Measurements from ENCODE around the gene MED22.

MED22 gene

DNA sequence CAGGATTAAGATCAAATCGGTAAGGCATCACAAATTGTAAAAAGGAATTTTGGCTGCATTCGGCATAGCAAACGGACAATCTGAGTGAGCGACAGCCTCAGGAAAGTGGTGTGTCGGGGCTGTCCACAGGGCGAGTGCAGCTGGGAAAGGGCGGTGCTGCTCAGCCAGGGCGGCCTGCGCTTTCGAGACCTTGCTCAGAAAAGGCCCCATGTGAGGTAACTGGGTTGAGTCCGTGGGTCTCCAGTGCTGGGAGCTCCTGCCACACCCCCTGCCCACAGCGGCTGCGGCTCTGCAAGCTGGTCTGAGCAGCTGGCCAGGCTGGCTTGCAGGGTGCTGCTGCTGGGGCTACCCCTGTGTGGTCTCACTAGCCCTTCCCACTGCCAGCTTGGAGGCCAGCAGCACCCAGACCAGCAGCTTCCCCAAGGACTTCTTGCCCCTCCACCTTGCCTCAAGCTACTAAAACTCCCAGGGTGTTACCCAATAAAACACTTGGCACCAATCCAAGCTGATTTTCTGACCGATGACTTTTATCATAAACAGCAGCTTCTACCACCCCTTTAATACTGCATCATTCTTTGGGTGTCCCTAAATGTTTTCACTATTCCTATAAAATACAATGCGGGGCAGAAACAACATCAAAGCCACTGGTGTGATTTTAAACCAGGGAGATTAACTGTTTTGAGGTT lies 14.6 kb upstream of the MED22 start:
- TF ChIP-seq, protein P1, sequence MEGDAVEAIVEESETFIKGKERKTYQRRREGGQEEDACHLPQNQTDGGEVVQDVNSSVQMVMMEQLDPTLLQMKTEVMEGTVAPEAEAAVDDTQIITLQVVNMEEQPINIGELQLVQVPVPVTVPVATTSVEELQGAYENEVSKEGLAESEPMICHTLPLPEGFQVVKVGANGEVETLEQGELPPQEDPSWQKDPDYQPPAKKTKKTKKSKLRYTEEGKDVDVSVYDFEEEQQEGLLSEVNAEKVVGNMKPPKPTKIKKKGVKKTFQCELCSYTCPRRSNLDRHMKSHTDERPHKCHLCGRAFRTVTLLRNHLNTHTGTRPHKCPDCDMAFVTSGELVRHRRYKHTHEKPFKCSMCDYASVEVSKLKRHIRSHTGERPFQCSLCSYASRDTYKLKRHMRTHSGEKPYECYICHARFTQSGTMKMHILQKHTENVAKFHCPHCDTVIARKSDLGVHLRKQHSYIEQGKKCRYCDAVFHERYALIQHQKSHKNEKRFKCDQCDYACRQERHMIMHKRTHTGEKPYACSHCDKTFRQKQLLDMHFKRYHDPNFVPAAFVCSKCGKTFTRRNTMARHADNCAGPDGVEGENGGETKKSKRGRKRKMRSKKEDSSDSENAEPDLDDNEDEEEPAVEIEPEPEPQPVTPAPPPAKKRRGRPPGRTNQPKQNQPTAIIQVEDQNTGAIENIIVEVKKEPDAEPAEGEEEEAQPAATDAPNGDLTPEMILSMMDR (IDR thresholded peaks at IDR 0.05; ENCODE audit: insufficient read depth, low read depth, low read length, missing control alignments) = no peak
- no peak overlapping the region for H3K4me3 ChIP-seq (ENCODE audit: low read depth, low read length)
- no peak for DNase-seq (ENCODE audit: low read depth)

DNA sequence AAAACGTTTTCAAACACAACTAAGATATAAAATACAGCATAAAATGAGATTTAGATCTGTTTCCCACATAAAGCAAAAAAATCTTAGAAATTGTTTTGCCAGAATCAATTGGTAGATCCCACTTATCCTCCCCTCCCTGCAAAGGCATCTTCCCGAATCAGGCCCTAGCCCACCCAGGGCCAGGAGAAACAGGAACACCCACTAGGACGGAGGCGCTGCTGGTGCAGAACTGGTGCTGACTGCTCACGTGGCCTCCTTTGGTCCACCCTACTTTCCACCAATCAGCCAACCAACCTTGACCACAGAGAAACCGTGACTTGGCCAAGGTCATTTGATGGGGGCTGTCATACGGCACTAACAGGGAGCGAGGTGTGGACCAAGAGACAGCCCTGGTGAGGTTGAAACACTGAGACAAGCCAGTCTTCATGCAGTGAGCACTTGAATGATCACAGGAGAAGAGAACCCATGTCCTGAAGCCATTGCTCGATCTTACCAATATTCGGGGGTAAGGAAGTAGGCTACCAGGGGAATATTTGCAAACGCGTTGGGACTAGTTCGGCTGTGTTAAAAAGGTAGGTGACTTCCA lies 13.7 kb upstream of the MED22 start:
- TF ChIP-seq, protein P1 (IDR thresholded peaks at IDR 0.05; ENCODE audit: insufficient read depth, low read depth, low read length, missing control alignments) = no peak
- no peak for DNase-seq (ENCODE audit: low read depth)
- no peak overlapping the region for H3K4me3 ChIP-seq (ENCODE audit: low read depth, low read length)

GRCh38 chr9:133360400-133361393 lies 12.8 kb upstream of the MED22 start:
- no peak for DNase-seq (ENCODE audit: low read depth)
- TF ChIP-seq, protein P1 (IDR thresholded peaks at IDR 0.05; ENCODE audit: insufficient read depth, low read depth, low read length, missing control alignments) = no peak
- H3K4me3 ChIP-seq (ENCODE audit: low read depth, low read length) = no peak overlapping the region

- no peak overlapping the region for H3K4me3 ChIP-seq (ENCODE audit: low read depth, low read length)
- no peak for DNase-seq (ENCODE audit: low read depth)
- TF ChIP-seq, protein P1 (IDR thresholded peaks at IDR 0.05; ENCODE audit: insufficient read depth, low read depth, low read length, missing control alignments) = no peak
These were observed 11.7 kb upstream of the MED22 start for GRCh38 chr9:133359399-133360175.

- DNase-seq (ENCODE audit: low read depth) = no peak
- TF ChIP-seq, protein P1 (IDR thresholded peaks at IDR 0.05; ENCODE audit: insufficient read depth, low read depth, low read length, missing control alignments) = no peak
- no peak overlapping the region for H3K4me3 ChIP-seq (ENCODE audit: low read depth, low read length)
These were observed 9.7 kb upstream of the MED22 start for GRCh38 chr9:133357656-133358055.

- peak; percentile 90 for DNase-seq (ENCODE audit: low read depth)
- TF ChIP-seq, protein P1 (IDR thresholded peaks at IDR 0.05; ENCODE audit: insufficient read depth, low read depth, low read length, missing control alignments) = peak; percentile 12
- peak within 1 kb of the TSS; percentile 76 for H3K4me3 ChIP-seq (ENCODE audit: low read depth, low read length)
These were observed 8.6 kb upstream of the MED22 start, which contains the start of the genes SURF1 and SURF2 for GRCh38 chr9:133356391-133357091. Gene SURF1, minus strand, starts transcription at chr9:133356487. Its CDS starts 34 bp downstream, at chr9:133356453. Gene SURF2, plus strand, starts transcription at chr9:133356550. Its CDS starts 43 bp downstream, at chr9:133356593.

Data from GM12865 (cell line).